ENCODE measurements around the gene PLOD2. TPM values are rescaled to one million over a fixed set of nuclear protein-coding genes. Genes with fewer than 3 reads are reported as not detected.

The PLOD2 gene
- total RNA-seq, 1 donor from 2014 or later = 21.1 TPM

GRCh38 chr3:146100825-146101444 lies 60.0 kb downstream of the PLOD2 start:
- intact Hi-C loops (cut with micrococcal nuclease) = no loop called here
- no peak for TF ChIP-seq CTCF (IDR thresholded peaks at IDR 0.05; ENCODE audit: borderline replicate concordance)
- Histone ChIP-seq H3K4me3 (no peak overlapping the region), H3K4me1 (peaks cover 6% of the 10 kb centered on the region), H3K27ac (replicated peaks) (no peak overlapping the region), H3K9me3 (replicated peaks) (no peaks in the 10 kb centered on the region), H3K27me3 (ENCODE audit: low read depth) (no peaks in the 10 kb centered on the region), H3K36me3 (peaks cover 36% of the 10 kb centered on the region)
- no peak for DNase-seq

- Histone ChIP-seq H3K36me3 (peaks cover 29% of the 10 kb centered on the region), H3K4me3 (no peak overlapping the region), H3K9me3 (replicated peaks) (no peaks in the 10 kb centered on the region), H3K27me3 (ENCODE audit: low read depth) (no peaks in the 10 kb centered on the region), H3K4me1 (peaks cover 6% of the 10 kb centered on the region), H3K27ac (replicated peaks) (no peak overlapping the region)
- no peak for TF ChIP-seq CTCF (IDR thresholded peaks at IDR 0.05; ENCODE audit: borderline replicate concordance)
- DNase-seq = no peak
- intact Hi-C loops (cut with micrococcal nuclease) = no loop called here
These were observed 60.8 kb downstream of the PLOD2 start for GRCh38 chr3:146100180-146100579.

- no peak overlapping the region for H3K4me3 ChIP-seq
- H3K9me3 ChIP-seq (replicated peaks) = no peaks in the 10 kb centered on the region
- no peak for TF ChIP-seq CTCF (IDR thresholded peaks at IDR 0.05; ENCODE audit: borderline replicate concordance)
- H3K27ac ChIP-seq (replicated peaks) = no peak overlapping the region
- peaks cover 6% of the 10 kb centered on the region for H3K4me1 ChIP-seq
- intact Hi-C loops (cut with micrococcal nuclease) = no loop called here
- no peak for DNase-seq
- no peaks in the 10 kb centered on the region for H3K27me3 ChIP-seq (ENCODE audit: low read depth)
- H3K36me3 ChIP-seq = peaks cover 29% of the 10 kb centered on the region
These were observed 61.7 kb downstream of the PLOD2 start for GRCh38 chr3:146099316-146099715.

- Histone ChIP-seq H3K4me3 (no peak overlapping the region), H3K9me3 (replicated peaks) (no peaks in the 10 kb centered on the region), H3K27me3 (ENCODE audit: low read depth) (no peaks in the 10 kb centered on the region), H3K4me1 (peaks cover 21% of the 10 kb centered on the region), H3K27ac (replicated peaks) (no peak overlapping the region), H3K36me3 (no peaks in the 10 kb centered on the region)
- no peak for TF ChIP-seq CTCF (IDR thresholded peaks at IDR 0.05; ENCODE audit: borderline replicate concordance)
- intact Hi-C loops (cut with micrococcal nuclease) = no loop called here
- DNase-seq = no peak
These were observed 67.1 kb downstream of the PLOD2 start for GRCh38 chr3:146093896-146094295.

GRCh38 chr3:146092230-146092629 lies 68.8 kb downstream of the PLOD2 start:
- Histone ChIP-seq H3K4me1 (peaks cover 21% of the 10 kb centered on the region), H3K27me3 (ENCODE audit: low read depth) (no peaks in the 10 kb centered on the region), H3K9me3 (replicated peaks) (no peaks in the 10 kb centered on the region), H3K4me3 (no peak overlapping the region), H3K36me3 (no peaks in the 10 kb centered on the region), H3K27ac (replicated peaks) (no peak overlapping the region)
- DNase-seq = no peak
- no peak for TF ChIP-seq CTCF (IDR thresholded peaks at IDR 0.05; ENCODE audit: borderline replicate concordance)
- intact Hi-C loops (cut with micrococcal nuclease) = no loop called here
